ENCODE data around the gene ZNRF2.

DNA sequence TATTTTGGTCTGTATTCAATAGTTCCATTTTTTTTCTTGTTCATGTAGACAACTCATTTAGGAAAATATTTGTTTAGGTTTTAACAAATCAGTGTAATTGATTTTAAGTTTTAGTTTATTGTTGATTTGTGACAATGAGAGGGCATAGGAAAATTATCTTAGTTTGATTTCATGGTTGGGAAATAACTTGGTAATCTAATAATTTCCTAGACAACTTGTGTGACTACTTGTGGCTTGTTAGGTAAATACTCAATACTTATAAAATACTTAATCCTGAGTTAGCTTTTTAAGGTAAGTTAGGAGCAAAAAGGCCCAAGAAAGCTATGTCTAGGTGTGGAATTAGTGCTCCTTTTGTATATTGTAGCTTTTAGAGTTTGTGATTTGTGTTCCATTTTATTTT lies 65.4 kb downstream of the ZNRF2 start:
- TF ChIP-seq, protein P1, sequence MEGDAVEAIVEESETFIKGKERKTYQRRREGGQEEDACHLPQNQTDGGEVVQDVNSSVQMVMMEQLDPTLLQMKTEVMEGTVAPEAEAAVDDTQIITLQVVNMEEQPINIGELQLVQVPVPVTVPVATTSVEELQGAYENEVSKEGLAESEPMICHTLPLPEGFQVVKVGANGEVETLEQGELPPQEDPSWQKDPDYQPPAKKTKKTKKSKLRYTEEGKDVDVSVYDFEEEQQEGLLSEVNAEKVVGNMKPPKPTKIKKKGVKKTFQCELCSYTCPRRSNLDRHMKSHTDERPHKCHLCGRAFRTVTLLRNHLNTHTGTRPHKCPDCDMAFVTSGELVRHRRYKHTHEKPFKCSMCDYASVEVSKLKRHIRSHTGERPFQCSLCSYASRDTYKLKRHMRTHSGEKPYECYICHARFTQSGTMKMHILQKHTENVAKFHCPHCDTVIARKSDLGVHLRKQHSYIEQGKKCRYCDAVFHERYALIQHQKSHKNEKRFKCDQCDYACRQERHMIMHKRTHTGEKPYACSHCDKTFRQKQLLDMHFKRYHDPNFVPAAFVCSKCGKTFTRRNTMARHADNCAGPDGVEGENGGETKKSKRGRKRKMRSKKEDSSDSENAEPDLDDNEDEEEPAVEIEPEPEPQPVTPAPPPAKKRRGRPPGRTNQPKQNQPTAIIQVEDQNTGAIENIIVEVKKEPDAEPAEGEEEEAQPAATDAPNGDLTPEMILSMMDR (IDR thresholded peaks at IDR 0.05), result no peak
- TF ChIP-seq POLR2A (IDR thresholded peaks at IDR 0.05), result no peak
- TF ChIP-seq EP300 (IDR thresholded peaks at IDR 0.05), result no peak

Data from tibial nerve (tissue), 4 donors.